GM13977 (cell line): ENCODE measurements around the gene EMILIN2.

Experiments used
- DNase-seq: peaks from one replicate; pipeline ENCODE4 v3.0.0; 2012; ENCODE audit warnings: low spot score
- in situ Hi-C: fragments of 300-500 bp; cut with MboI; formaldehyde crosslinking; loops from one replicate; pipeline ENCODE4 v1.12.0; 2022; ENCODE audit warnings: low sequenced_read_pairs, low pct_unique_long_range_greater_than_20kb, mixed read lengths, inconsistent platforms; ENCODE audit not compliant: unreplicated experiment
- TF ChIP-seq, protein P1 (sequence below): IDR thresholded peaks from 2 replicates; pipeline ENCODE4 v1.5.1; 2012; ENCODE audit warnings: mild to moderate bottlenecking, control low read depth; ENCODE audit not compliant: insufficient read depth; ENCODE audit errors: extremely low read depth, missing control alignments

EMILIN2 gene

GRCh38 chr18:2853173-2853925 is 6.5 kb downstream of the EMILIN2 start:
- TF ChIP-seq, protein P1, sequence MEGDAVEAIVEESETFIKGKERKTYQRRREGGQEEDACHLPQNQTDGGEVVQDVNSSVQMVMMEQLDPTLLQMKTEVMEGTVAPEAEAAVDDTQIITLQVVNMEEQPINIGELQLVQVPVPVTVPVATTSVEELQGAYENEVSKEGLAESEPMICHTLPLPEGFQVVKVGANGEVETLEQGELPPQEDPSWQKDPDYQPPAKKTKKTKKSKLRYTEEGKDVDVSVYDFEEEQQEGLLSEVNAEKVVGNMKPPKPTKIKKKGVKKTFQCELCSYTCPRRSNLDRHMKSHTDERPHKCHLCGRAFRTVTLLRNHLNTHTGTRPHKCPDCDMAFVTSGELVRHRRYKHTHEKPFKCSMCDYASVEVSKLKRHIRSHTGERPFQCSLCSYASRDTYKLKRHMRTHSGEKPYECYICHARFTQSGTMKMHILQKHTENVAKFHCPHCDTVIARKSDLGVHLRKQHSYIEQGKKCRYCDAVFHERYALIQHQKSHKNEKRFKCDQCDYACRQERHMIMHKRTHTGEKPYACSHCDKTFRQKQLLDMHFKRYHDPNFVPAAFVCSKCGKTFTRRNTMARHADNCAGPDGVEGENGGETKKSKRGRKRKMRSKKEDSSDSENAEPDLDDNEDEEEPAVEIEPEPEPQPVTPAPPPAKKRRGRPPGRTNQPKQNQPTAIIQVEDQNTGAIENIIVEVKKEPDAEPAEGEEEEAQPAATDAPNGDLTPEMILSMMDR = no peak
- in situ Hi-C loops = no loop called here
- no peak for DNase-seq

DNA sequence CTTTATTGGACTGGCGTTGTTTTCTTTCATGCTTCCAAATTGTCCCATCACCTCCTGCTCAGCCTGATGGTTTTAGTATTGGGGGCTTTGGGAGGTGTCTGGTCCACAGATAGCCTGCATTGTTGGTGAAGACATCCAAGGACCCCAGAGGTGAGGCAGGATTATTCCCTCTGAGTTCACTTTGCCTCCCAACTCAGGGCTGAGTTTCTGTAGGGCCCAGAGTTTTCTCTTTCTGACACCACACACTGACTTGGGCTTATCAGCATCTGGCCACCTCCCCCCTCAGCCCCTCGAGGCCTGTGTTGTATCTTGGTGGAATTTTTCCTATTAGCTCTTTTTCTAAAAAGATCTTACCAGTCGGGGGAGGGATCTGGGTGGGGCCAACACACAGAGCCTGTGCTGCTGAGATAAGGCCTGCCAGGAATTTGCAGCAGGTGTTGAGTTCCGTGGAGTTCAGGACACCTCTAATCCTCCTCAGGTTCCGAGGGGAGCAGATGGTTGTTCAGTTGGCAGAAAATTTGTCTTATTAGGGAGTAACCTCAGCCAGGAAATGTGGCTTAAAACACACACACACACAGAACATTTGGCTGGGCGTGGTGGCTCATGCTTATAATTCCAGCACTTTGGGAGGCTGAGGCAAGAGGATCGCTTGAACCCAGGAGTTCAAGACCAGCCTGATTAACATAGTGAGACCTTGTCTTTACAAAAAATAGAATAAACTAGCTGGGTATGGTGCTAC is 7.3 kb downstream of the EMILIN2 start:
- in situ Hi-C loops = no loop called here
- no peak for DNase-seq
- TF ChIP-seq, protein P1 = no peak

DNA sequence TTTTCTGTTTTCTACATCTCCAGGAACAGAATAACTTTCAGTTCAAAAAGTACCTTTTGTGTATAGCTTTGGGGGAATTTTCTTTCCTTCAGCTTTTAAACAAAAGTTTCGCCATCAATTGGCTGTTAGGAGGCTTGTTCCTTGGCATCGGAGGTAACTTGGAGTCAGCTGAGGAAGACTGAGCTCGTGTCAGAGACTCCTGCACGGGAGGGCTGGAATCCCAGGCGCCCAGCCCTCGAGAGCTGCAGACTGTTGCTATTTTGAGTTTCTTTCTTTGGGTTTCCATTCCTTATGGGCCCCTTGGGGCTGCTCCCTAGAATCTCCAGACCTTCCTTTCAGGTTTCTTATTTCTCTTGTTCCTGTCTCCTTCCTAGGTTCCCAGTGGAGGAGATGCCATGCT is 8.1 kb downstream of the EMILIN2 start:
- TF ChIP-seq, protein P1 = no peak
- in situ Hi-C loops = no loop called here
- DNase-seq = no peak

- in situ Hi-C loops = no loop called here
- TF ChIP-seq, protein P1 = no peak
Measured at GRCh38 chr18:2855560-2856350, 8.9 kb downstream of the EMILIN2 start.

GRCh38 chr18:2856547-2857170 is 9.9 kb downstream of the EMILIN2 start:
- DNase-seq = no peak
- in situ Hi-C loops = no loop called here
- TF ChIP-seq, protein P1 = no peak

More at GRCh38 chr18:2855560-2856350, 8.9 kb downstream of the EMILIN2 start:
- no peak for DNase-seq
